Esophagus squamous epithelium (tissue), 4 donors: Measurements from ENCODE around the gene MESD.

Experiments used
- POLR2A ChIP-seq, 4 donors: fragments of 450-650 bp; IDR thresholded peaks; one replicate each; pipeline ENCODE4 v1.6.1; 2017; ENCODE audit warnings: antibody characterized with exemption in 4 of 4, mild to moderate bottlenecking in 4 of 4, moderate library complexity in 3 of 4
- TF ChIP-seq, protein P1 (sequence below), 6 experiments: fragments of 450-650 bp in 4 of 6; fragments of 200-600 bp in 2 of 6; sonication (generic) in 2 of 6; IDR thresholded peaks; one replicate each; pipeline ENCODE4 v1.5.1; 2016 to 2019; ENCODE audit warnings: antibody characterized with exemption in 6 of 6, mild to moderate bottlenecking in 4 of 6, moderate library complexity in 4 of 6

- TF ChIP-seq POLR2A (IDR thresholded peaks at IDR 0.05), result no peak
- TF ChIP-seq, protein P1, sequence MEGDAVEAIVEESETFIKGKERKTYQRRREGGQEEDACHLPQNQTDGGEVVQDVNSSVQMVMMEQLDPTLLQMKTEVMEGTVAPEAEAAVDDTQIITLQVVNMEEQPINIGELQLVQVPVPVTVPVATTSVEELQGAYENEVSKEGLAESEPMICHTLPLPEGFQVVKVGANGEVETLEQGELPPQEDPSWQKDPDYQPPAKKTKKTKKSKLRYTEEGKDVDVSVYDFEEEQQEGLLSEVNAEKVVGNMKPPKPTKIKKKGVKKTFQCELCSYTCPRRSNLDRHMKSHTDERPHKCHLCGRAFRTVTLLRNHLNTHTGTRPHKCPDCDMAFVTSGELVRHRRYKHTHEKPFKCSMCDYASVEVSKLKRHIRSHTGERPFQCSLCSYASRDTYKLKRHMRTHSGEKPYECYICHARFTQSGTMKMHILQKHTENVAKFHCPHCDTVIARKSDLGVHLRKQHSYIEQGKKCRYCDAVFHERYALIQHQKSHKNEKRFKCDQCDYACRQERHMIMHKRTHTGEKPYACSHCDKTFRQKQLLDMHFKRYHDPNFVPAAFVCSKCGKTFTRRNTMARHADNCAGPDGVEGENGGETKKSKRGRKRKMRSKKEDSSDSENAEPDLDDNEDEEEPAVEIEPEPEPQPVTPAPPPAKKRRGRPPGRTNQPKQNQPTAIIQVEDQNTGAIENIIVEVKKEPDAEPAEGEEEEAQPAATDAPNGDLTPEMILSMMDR (IDR thresholded peaks at IDR 0.05), result no peak
These were observed 23.0 kb downstream of the MESD start for GRCh38 chr15:80966431-80967197.
